NOMO-1 treated with dmso at 0.1 percent for 144 hours (cell line): Measurements from ENCODE around the gene FLAD1.
"Not testable (repeated sequence)": the region's sequence is repeated elsewhere in the genome, so short reads cannot be mapped to it uniquely, and the experiment has no call there.

Experiments used
- DNase-seq: peaks from one replicate; lab custom pipeline; 2025; ENCODE audit not compliant: unreplicated experiment; lab: John Stamatoyannopoulos, UW

FLAD1 gene

DNA sequence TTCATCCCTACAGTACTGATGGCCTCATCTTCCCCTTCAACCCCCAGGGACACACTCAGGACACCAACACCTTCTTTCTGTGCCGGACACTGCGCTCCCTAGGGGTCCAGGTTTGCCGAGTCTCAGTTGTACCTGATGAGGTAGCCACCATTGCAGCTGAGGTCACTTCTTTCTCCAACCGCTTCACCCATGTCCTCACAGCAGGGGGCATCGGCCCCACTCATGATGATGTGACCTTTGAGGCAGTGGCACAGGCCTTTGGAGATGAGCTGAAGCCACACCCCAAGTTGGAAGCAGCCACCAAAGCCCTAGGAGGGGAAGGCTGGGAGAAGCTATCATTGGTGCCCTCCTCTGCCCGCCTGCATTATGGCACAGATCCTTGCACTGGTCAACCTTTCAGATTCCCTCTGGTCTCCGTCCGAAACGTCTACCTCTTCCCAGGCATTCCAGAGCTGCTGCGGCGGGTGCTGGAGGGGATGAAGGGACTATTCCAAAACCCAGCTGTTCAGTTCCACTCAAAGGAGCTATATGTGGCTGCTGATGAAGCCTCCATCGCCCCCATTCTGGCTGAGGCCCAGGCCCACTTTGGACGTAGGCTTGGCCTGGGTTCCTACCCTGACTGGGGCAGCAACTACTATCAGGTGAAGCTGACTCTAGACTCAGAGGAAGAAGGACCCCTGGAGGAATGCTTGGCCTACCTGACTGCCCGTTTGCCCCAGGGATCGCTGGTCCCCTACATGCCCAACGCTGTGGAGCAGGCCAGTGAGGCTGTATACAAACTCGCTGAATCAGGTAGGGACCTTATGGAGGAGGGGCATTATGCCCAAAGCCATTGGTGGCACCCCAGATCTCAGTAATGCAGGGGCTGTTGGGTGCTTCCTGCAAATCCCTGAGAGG is 5.2 kb downstream of the FLAD1 start:
- DNase-seq = no peak

DNA sequence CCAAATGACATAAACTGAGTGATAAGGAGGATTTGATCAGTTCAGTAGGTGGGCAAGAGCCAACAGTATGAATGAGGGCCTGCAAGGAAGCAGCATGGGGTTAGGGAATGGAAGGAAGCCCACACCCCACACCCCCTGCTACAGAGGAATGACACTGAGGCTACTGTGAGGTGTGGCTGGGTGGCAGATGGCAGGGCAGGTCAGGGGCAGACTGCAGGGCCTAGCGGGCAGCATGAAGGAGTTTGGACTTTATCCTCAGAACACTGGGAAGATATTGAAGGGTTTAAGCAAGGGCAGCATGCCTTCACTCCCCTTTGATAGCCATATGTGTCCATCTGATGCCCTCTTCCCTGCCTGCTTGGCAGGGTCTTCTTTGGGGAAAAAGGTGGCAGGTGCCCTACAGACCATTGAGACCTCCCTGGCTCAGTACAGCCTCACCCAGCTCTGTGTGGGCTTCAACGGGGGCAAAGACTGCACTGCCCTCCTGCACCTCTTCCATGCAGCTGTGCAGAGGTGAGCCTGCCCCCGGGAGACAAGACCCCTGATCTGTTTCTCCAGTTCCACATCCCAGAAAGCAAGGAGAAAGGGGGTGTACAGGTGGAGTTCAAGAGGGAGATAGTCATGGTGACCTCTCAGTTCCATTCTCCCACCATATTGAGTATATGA is 6.2 kb downstream of the FLAD1 start:
- DNase-seq = no peak

DNA sequence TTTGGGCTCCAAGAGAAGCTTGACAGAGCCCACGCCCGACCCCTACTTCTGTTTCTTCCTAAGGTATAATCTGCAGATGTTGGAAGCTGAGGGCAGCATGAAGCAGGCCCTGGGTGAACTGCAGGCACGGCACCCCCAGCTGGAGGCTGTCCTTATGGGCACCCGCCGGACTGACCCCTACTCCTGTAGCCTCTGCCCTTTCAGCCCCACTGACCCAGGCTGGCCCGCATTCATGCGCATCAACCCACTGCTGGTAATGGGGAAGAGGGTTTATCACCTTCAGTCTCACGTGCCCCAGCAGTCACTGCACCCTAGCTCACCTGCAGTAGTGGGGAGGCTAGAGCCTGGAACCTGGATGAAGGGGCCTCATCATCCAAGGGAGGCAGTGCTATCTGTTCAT is 7.1 kb downstream of the FLAD1 start:
- no peak for DNase-seq

DNA sequence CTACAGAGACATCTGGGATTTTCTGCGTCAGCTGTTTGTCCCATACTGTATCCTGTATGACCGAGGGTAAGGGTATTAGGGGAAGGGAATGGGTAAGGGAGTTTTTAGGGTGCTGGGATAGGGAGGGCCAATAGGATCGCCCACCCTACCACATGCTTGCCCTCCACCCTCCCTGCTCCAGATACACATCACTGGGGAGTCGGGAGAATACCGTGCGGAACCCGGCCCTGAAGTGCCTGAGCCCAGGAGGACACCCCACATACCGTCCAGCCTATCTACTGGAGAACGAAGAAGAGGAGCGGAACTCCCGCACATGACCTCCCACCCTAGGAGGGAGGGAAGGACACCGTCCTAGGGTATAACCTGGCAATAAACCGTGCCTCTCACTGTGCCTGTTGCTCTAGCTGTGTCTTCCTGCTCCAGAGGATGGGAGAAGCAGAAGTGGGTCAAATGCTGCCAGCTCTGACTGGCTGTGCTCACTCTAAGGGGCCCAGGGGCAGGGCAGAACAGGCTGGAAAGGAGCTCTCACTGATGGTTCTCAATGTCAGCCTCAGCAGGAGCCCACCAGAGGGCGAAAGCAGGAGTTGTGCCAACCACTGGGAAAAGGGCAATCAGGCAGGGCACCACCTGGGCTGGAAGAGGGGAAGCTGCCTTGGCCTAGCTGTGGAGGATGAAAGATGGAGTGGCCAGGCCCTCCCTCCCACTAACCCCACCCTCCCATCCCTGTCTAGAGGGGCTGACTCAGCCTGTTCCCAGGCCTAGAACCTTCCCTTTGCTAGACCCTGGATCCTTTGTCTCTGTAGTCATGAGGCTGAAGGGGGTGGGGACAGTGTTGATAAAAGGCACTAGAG is 9.8 kb downstream of the FLAD1 start:
- DNase-seq = no peak

DNA sequence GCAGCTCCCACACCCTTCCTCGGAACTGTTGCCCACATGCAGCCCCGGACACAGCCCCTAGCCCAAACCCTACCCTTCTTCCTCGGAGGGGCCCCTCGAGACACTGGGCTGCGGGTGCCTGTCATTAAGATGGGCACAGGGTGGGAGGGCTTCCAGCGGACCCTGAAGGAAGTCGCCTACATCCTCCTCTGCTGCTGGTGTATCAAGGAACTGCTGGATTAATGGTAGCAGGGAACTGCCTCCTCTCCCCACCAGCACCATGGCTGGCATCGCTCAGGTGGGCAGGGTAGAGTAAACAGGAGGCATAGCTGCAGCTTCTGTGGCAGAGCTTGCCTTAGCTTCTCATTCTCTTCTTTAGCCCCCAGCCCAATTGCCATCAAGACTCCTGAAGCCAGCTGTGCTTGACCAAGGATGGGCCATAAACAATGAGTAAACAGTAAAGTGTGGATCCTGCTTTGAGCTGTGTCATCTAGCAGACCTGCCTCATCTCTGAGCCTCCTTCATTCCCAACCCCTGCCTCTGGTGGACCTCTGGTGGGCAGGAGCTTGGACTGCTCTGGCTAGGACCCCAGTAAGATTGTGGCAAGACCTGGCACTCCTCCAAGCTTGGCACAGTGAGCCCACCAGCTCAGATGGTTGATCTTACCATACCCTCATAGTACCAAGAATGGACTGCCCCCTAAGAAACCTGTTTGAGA is 10.6 kb downstream of the FLAD1 start, which contains the start of gene LENEP:
TSS of gene LENEP (plus strand) at position 15 of the 697 bp plus-strand sequence. CDS start at position 37, 22 bp downstream.
- DNase-seq = no peak

DNA sequence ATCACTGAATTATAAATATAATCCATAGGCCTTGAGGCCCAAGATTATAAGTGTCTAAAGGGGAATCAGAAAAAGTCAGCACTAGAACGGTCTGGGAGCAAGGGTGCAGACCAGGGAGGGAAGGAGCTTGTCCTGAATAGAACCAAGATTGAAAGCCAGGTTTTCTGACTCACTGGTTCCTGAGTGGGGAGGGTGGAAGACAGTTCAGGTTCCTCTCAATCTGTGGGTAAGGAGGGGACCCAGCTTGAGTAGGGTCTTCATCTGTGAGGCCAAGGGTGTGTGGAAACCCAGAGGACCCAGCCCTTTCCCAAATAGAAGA is 11.1 kb downstream of the FLAD1 start:
- no peak for DNase-seq

DNA sequence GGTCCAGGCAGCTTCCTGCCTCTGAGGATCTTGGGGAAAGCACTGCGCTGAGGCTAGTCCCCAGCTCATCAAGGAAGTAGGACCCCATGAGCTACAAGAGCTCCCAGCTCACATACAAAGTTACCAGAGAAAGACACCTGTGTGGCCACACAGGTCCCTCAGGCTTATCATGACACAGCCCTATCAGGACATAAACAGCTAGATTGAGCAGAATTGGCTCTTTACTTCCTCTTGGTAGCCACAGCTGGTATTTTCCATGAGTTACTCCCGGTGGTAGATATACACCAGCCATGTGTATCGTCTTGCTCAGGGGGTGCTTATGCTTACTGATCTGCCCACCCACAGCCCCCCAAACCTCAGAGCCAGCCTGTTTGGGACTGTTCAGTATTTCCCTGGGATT is 11.4 kb downstream of the FLAD1 start:
- no peak for DNase-seq

DNA sequence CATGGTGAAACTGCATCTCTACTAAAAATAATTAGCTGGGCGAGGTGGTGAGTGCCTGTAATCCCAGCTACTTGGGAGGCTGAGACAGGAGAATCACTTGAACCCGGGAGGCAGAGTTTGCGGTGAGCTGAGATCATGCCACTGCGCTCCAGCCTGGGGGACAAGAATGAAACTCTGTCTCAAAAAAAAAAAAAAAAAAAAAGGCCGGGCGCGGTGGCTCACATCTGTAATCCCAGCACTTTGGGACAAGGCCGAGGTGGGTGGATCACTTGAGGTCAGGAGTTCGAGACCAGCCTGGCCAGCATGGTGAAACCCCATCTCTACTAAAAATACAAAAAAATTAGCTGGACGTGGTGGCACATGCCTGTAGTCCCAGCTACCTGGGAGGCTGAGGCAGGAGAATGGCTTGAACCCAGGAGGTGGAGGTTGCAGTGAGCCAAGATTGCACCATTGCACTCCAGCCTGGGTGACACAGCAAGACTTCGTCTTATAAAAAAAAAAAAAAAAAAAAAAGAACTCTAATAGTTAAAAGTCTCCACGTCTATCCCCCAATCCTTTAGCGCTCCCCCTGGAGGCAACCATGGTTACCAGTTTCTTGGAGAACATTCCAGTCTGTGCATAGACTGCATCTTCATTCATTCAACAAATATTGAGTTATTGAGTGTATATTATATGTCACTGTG is 12.3 kb downstream of the FLAD1 start:
- not testable (repeated sequence) for DNase-seq

DNA sequence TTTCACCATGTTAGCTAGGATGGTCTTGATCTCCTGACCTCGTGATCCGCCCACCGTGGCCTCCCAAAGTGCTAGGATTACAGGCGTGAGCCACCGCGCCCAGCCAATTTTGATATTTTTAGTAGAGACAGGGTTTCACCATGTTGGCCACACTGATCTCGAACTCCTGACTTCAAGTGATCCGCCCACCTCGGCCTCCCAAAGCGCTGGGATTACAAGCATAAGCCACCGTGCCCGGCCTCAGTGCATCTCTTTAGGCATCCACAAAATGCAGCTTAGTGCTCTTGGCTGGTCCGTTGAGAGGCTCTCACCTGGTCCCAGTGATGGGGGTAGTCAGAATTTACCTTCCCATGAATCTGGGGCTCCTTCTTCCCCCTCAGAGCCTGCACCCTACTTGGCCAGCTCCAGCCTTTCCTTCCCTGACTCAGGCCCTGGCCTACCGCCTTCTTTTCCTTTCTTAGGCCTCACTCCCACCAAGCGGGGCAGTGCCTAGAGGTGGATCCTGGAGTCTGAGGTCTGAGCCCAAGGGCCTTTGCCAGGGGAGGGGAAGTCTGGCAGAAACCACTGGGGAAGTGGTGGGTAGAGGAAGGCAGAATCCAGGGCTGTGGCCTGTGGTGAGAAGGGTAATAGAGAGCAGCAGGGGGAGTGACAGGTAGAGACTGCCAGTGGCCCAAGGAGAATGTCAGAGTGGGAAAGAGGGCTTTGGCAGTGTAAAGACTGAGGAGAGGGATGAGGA is 14.0 kb downstream of the FLAD1 start:
- DNase-seq = no peak

DNA sequence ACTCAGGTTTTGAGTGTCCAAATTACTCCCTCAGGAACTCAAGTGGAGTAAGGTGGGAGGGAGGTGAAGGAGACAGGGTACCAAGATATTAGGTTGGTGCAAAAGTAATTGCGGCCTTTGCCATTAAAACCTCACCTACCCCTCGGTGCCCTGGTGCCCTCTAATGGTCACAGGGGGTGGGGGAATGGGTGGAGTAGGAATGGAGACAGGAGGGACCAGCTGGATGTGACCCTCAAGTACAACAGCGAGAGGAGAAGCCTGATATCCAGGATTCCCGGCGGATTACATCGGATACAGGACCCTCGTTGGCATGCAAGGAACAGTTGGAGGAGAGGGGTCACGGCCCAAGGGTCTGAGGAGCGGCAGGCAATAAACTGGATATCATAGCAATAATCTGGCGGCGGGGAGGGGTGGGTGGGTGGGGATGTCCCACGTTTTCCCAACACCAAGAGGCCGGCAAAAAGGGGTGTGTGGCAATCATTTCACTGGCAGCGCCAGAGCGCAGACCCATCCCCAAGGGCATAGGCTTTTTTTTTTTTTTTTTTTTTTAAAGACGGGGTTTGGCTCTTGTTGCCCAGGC is 15.1 kb downstream of the FLAD1 start:
- no peak for DNase-seq

DNA sequence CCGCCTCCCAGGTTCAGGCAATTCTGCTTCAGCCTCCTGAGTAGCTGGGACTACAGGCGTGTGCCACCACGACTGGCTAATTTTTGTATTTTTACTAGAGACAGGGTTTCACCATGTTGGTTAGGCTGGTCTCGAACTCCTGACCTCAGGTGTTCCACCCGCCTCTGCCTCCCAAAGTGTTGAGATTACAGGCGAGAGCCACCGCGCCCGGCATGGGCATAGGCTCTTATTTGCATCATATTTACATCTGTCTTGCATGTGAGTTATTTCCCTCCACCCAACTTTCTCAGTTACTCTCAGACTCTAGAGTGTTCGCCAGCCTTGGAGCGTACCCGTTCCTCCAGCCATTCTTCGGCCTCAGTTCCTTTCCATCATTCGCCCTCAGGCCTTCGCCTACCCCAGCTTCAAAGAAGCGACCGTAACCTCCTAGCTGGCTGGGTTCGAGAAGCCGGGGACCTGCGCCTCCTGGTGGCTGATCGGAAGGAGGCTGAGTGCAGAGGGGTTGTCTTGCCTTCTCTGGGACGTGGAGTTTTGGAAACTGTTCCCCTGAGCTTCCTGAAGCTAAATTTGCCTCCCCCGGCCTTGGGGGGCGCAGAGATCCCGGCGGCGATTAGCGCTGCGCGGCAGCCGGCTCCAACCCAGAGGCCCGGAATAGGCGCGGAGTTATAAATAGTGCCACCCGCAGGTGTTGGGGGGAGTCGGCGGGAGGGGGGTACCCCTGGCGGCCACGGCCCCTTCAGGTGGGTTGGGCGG is 15.8 kb downstream of the FLAD1 start:
- peak; percentile 57 for DNase-seq

DNA sequence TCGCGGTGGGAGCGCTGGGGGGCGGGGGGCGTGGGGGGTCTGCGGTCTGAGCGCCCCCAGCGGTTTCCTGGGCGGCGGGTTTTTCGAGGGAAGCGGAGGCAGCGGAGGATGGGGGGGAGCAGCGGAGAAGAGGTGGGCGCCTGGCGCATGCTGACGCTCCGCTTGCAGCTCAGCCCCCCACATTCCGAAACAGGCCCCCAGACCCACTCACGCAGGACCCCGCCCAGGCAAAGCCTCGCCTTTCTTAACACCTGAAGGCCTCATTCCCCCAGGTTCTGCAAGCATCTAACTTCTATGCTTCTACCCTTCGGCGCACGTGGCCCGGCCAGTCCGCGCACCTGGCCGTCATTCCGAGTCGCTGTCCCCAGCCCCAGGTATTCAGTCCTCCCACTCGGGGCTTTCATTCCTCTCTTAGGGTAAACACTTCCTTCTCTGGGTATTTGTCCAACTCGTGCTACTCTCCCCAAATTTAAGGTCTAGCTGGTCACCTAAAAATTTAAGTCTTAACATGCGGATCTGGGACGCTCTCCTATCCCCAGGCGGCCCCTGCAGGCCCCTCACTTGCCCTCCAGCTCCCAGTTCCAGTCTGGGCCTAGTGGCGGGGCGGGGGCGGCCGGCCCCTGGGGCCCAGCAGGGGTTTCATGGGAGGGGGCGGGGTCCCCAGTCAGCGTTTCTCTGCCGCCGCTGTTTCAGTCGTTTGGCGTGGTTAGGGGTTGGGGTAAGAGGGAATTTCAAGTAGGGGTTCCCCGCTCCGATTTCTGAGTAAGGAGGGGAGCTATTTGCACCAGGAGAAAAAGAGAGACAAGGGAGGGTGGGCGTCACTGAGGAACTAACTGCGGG is 16.6 kb downstream of the FLAD1 start:
- DNase-seq = no peak

DNA sequence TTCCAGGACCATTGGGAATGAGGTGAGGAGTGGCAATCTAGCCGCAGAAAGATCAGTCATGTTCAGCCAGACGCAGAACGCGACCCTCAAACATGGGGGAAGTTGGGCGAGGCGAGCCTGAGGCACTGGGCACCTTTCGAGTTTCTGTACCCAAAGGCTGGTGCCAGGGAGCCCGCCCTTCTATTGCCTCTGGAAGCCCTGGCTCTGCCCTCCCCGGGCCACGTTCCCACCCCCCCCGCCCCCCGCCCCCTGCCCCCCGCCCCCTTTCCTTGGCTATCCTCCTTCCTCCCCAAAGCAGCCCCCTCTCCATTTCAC is 17.2 kb downstream of the FLAD1 start:
- DNase-seq = no peak

DNA sequence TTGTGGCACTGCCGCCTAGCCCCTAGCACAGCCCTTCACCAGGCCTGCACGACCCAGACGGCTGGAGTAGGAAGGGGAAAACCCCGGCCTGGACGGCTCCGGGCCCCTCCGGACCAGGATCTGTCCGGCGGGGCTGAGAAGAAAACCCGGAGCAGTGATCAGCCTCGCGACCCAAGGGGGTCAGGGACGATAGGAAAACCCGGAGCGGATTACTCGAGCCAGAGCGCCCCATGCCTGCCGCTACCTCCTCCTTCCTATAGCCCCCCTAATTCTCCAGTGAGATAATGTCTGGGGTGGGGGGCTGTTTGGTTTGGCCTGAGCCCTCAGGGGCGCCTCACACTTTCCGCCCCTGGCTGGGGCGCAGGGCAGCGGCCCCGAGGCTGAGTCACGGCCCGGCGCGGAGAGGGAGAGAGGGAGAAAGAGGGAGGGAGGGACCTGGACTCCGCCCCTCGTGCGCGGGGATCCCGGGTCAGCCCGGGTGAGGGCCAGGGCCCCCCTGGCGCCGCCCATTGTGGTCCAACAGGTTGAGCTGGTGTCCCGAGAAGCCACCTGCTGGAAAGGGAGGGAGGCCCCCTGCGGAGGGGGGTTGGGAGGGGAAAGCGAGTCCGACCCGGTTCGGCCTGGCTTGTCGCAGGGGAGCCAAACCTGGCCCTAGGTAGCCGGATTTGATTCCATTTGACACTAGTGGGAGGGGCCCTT is 17.7 kb downstream of the FLAD1 start:
- DNase-seq = peak; percentile 81

DNA sequence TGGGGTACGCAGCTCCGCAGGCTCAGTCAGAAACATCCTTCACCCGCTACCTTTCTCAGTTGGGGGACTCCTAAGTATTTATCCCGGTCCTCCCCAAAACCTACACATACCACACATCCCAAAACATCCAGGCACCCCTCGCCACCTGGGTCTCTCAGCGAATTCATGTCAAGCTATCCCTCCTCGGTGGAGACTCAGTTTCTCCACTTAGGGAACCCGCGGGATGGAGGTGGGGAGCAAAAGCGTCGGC is 18.2 kb downstream of the FLAD1 start:
- peak; percentile 64 for DNase-seq

DNA sequence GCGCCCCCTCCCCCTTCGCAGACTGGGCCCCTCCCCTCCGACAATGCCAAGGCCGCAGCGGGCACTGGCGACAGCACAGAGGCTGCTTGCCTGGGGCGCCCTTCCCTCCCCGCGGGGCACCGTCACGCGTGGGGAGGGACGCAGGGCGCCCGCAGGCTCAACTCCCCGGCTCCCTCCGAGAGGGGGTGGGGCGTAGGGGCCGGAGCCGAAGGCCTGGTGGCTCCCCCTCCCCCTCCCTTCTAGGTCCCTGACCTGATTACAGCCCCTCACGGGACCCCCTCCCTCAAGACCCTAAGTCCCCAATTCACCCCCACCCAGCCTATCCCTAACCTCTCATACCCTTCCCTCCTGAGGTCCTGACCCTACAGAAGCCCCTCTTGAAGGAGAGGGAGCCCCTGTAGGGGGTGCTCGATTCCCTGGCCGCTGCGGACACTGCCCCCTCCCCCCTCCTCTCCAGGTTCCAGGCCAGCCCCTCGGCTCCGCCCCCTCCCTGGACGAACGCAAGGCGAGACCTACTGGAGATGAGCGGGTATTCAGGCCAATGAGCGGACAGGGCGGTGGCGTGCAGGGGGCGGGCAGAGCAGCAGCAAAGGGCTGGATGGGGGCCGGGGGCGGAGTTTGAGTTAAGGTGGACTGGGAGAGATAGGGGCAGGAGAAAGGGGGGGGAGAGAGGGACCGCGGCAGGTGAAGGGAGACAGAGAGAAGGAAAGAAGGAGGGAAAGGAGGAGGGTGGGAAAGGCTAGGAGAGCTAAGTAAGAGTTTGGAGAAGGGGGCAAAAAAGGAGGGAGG is 18.7 kb downstream of the FLAD1 start:
- DNase-seq = peak; percentile 99
